ENCODE data around the gene MON2. TPM values are rescaled to one million over a fixed set of nuclear protein-coding genes. Genes with fewer than 3 reads are reported as not detected.
A peak's percentile ranks its signal among the peaks of the same experiment; 100 is the strongest.
"Not testable (repeated sequence)": the region's sequence is repeated elsewhere in the genome, so short reads cannot be mapped to it uniquely, and the experiment has no call there.

The MON2 gene, protein sequence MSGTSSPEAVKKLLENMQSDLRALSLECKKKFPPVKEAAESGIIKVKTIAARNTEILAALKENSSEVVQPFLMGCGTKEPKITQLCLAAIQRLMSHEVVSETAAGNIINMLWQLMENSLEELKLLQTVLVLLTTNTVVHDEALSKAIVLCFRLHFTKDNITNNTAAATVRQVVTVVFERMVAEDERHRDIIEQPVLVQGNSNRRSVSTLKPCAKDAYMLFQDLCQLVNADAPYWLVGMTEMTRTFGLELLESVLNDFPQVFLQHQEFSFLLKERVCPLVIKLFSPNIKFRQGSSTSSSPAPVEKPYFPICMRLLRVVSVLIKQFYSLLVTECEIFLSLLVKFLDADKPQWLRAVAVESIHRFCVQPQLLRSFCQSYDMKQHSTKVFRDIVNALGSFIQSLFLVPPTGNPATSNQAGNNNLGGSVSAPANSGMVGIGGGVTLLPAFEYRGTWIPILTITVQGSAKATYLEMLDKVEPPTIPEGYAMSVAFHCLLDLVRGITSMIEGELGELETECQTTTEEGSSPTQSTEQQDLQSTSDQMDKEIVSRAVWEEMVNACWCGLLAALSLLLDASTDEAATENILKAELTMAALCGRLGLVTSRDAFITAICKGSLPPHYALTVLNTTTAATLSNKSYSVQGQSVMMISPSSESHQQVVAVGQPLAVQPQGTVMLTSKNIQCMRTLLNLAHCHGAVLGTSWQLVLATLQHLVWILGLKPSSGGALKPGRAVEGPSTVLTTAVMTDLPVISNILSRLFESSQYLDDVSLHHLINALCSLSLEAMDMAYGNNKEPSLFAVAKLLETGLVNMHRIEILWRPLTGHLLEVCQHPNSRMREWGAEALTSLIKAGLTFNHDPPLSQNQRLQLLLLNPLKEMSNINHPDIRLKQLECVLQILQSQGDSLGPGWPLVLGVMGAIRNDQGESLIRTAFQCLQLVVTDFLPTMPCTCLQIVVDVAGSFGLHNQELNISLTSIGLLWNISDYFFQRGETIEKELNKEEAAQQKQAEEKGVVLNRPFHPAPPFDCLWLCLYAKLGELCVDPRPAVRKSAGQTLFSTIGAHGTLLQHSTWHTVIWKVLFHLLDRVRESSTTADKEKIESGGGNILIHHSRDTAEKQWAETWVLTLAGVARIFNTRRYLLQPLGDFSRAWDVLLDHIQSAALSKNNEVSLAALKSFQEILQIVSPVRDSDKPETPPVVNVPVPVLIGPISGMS (N-terminal part only)
- 10.1 and 14.0 TPM in 2 replicates for total RNA-seq (2014; rRNA removed; shearing (Covaris generic))

DNA sequence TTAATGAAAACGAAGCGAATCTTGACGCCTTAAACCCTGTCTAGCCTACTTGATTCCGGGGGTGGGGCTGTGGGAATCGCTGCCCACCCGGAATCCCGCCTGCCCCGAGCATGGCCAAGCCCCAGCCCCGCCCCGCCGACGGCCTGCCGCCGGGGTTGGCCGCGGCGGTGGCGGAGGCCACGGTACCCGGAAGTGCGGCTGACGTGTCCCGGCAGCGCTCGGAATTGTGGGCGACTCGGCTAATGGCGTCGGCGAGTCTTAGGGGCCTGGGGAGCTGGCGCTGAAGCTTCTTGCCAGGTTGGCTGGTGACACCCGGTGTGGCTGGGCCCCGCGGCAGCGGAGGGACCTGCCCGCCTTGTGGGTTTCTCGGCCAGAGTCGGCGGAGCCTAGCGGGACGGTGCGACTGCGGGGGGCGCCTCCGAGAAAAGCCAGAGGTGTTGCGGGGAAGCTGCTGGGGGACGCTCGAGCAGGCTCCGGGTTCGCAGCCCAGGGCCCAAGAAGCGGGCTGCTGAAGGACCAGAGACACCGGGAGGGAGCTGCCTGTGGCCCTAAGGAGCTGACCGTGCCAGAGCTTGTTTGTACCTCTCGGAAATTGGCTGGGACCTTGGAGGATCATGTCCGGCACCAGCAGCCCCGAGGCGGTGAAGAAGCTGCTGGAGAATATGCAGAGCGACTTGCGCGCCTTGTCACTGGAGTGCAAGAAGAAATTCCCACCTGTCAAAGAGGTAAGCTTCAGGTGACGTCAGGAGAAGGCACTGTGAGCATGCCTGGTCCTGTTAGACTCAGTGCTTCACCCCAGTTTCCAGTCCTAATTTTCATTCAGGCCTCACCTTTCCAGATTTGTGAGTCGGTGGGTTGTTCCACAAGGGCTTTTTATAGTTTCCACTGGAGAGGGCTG lies at the start of gene MON2:
MON2 (plus strand) TSS at position 233 of the 898 bp plus-strand sequence; CDS start at position 615, 382 bp downstream.
- DNase-seq (ENCODE audit: low spot score): peak; percentile 79

DNA sequence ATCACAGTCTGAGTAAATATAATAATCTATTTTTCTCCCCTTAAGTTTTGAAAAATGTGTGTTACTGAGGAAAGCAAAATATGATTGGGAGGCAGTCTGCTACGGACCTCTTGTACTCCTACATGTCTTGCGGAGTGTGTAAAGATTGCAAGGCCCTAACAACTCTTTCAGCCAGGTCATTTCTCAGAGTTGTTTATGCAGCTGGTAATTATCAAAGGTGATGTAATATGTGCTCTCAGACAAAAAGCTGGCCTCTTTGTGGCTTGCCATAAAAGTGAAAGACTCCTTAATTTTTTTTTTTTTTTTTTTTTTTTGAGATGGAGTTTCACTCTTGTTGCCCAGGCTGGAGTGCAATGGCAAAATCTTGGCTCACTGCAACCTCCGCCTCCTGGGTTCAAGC lies 40.5 kb upstream of the MON2 start:
- DNase-seq (ENCODE audit: low spot score): peak; percentile 40

DNA sequence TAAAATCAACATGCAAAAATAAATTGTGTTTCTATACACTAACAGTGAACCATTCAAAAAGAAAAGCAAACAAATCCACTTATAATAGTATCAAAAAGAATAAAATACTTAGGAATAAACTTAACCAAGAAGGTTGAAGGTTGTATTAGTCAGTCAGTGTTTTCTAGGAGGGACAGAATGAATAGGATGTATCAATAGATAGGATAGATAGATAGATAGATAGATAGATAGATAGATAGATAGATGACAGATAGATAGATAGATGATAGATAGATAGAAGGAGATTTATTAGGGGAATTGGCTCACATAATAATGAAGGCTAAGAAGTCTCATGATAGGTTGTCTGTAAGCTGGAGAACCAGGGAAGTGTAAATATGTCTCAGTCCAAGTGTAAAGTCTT lies 37.2 kb upstream of the MON2 start:
- DNase-seq (ENCODE audit: low spot score): no peak

DNA sequence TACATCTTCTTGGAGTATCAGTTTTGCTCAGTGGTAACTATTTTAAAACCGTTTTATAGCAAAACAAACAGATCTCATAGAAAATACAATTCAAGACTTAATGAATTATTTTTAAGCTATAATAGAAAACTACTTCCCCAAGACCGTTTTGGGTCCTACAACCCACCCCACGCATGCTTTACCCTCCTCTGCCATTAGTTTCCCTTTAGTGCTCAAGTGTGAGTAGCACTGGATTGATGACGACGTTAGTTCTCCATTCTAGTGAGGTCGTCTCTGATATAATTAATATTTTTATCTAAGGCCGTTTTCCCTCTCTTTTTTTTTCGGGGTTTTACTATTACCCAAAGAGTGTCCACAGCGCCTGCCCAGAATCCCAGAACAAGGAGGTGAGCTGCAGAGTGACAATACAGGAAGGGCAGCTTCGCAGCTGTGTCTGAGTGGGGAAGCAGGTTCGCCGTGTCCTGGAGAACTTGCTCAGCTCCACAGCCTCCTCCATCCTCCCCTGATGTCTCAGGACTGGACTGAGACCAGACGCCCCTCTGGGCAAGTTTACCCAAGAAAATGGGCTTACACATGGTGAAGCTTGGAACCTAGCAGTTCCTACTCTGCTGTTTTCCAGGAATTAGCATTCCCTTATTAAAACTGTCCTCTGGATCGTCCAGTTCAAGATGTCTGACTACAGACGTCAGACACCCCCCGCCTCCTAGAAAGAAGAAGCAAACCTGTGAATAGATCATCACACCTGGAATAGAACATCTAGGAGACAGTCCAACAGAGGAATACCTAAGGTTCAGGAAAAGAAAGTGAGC lies 31.9 kb upstream of the MON2 start:
- no peak for DNase-seq (ENCODE audit: low spot score)

DNA sequence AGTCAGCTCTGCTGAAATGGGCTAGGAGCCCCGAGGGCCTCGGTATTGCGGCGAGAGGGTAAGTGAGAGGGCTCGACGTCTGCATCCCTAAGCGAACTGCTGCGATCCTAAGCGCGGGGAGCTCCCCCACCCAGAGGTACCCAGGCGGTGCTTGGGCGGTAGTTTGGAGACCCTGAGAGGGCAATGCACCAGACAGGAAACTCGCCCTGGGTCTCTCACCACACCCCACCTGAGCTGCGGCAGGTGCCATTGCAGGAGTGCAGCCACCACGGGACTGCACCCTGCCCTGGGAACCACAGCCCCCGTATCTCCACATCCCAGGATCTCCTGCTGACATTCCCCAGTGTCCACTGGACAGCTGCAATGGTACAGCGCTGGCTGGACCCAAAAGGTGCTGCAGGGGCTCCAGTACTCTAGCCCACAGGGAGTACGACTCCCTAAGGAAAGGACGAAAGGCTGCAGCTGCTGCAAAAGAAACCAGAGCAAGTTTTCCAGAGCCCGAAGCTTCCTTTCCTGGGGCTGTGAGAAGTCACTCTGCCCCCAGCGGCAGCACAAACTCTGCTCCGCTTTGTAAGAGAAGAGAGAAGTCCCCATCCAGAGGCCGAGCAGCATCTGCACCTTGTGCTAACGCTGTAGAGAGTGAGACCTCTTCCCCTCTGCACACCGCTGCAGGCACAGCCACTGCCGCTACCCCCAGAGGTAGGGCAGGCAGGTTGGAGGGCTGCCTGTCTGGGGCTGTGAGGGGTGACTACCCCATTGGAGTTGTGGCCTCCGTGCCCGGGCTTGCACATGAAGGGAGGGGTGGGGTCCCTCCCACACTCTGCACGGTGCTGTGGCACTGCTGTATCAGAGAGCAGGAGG lies 31.1 kb upstream of the MON2 start:
- DNase-seq (ENCODE audit: low spot score): peak; percentile 11

DNA sequence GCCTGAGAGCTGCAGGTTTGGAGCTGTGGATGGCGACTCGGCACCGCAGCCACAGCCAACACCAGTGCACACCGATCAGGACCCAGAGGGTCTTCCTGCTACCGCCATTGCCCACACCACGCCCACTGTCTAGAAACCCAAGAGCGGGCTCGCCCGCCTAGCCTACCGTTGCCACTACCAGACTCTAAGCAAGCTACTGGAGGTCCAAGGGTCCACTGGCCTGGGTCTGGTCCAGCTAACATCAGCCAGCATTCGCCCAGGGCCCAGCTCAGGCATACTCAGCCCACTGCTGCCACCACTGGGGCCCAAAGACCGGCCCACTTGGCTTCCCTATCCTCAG lies 30.5 kb upstream of the MON2 start:
- DNase-seq (ENCODE audit: low spot score): no peak

DNA sequence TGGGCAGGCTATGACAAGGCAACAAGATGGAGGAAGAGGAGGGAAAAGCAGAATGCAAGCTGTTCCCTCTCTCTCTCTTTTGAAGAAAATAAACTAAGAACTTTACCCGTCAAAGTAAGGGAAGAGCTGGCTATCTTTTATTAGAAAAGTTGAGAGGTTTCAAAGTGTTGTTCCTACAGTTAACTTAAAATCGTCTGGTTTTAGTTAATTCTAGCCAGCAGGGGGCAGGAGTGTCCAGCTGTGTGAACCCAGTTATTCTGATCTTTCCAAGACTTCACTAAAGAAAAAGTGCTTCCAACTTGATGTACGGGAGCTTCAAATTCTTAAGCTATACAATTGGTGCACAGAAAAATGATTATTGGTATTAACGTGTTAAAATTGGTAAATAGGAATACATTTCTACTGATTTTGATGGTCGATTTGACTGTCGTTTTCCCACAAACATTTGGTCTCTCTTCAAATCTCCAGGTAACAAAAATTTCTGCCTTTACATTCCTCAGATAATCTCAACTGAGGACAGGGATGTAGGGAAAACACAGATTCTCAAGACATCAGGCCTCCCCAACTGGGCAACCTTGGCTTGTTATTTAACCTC lies 28.4 kb upstream of the MON2 start:
- peak; percentile 34 for DNase-seq (ENCODE audit: low spot score)

DNA sequence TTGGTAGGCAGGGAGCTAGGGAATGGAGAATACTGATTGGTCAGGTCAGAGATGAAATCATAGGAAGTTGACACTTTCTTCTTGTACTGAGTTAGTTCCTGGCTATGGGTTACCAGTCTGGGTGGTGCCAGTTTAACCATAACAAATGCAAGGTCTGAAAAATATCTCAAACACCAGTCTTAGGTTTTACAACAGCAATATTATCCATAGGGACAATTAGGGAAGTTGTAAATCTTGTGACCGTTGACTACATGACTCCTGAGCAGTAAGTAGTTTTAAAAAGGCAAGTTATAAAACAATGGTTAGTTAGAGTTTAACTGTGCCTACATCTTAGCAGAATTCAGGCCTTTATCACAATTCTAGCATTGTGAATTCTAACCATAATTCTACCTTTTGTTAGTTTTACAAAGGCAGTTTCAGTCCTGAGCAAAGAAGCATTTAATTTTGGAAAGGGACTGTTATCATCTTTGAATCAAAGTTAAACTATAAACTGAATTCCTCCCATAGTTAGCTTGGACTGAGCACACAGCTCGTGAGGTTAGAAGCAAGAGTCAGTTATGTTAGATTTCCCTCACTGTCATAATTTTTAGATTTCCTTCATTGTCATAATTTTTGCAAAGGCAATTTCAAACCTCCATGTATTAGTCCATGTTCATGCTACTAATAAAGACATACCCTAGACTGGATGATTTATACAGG lies 19.7 kb upstream of the MON2 start:
- DNase-seq (ENCODE audit: low spot score): no peak

DNA sequence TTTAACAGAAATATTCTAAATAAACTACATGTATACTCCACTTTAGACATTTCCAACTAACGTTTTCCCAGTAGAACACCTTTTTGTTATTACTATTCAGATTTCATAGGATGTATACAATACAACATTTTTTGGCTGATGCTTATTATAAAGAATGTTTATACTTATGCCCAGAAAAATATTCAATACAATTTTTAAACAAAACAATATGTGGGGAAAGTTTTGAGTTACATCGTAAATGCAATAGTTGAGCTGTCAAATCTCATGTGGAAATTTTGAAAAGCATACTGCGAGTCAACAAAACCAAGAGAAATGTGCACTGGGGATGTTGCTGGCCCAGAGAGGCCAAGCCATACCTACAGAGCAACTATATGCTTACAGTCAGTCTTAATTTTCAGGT lies 18.2 kb upstream of the MON2 start:
- no peak for DNase-seq (ENCODE audit: low spot score)

DNA sequence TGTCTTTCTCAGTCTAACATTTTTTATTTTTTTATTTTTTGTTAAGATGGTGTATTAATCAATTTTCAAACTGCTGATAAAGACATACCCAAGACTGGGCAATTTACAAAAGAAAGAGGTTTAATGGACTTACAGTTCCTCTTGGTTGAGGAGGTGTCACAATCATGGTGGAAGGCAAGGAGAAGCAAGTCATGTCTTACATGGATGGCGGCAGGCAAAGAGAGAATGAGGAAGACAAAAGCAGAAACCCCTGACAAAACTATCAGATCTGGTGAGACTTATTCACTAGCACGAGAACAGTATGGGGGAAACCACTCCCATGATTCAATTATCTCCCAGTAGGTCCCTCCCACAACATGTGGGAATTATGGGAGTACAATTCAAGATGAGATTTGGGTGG lies 11.2 kb upstream of the MON2 start:
- DNase-seq (ENCODE audit: low spot score): not testable (repeated sequence)

DNA sequence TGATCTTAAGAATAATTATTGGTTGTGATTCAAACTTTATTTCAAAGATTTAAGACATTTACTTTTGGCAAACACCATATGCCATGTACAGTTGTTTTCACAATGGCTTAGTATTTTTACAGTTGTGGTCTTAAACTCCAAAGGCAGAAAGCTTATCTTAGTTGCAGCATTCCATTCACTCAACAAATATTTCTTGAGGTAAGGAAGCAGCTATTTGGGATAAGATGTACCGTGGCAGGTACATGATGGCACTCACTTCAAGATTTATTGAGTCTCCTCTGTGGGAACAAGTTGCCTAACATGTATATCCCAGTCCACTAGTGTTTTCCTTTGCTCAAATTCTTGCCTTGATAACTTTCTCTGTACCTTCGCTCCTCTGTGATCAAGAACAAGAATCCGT lies 8.0 kb upstream of the MON2 start:
- no peak for DNase-seq (ENCODE audit: low spot score)

DNA sequence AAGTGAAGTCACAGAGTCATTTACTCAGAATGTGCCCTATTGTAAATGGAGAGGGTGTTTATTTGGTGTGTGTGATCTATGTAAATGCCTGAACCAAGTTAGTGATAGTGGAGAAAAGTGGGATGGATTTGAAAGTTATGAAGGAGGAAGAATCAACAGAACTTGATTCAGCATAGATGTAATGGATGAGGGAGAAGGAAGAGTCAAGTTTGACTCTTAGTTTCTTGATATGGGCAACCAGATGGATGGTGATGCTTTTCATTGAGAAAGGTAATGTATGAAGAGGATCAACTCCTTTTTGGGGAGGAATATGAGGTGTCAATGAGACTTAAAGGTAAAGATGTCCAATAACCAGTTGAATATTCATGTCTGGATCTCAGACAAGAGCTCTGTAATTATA lies 6.7 kb upstream of the MON2 start:
- no peak for DNase-seq (ENCODE audit: low spot score)

DNA sequence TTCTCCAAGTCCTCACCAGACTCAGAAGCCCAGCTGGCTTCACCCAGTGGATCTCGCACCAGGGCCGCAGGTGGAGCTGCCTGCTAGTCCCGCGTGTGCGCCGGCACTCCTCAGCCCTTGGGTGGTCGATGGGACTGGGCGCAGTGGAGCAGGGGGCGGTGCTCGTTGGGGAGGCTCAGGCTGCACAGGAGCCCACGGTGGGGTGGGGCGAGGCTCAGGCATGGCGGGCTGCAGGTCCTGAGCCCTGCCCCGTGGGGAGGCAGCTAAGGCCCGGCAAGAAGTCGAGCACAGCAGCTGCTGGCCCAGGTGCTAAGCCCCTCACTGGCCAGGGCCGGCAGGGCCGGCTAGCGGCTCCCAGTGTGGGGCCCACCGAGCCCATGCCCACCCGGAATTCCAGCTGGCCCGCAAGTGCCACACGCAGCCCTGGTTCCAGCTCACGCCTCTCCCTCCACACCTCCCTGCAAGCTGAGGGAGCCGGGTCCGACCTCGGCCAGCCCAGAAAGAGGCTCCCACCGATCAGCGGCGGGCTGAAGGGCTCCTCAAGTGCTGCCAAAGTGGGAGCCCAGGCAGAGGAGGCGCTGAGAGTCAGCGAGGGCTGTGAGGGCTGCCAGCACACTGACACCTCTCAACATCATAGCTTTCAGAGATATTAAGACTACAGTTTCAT lies 5.3 kb upstream of the MON2 start:
- not testable (repeated sequence) for DNase-seq (ENCODE audit: low spot score)

DNA sequence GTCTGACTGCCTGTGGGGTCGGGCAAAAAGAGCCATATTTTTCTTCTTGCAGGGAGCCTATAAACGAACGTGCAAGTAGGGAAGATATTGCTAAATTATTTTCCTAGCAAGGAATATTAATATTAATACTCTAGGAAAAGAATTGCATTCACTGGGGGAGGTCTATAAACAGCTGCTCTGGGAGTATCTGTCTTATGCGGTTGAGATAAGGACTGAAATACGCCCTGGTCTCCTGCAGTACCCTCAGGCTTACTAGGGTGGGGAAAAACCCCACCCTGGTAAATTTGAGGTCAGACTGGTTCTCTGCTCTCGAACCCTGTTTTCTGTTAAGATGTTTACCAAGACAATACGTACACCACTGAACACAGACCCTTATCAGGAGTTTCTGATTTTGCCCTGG lies 3.4 kb upstream of the MON2 start:
- not testable (repeated sequence) for DNase-seq (ENCODE audit: low spot score)

DNA sequence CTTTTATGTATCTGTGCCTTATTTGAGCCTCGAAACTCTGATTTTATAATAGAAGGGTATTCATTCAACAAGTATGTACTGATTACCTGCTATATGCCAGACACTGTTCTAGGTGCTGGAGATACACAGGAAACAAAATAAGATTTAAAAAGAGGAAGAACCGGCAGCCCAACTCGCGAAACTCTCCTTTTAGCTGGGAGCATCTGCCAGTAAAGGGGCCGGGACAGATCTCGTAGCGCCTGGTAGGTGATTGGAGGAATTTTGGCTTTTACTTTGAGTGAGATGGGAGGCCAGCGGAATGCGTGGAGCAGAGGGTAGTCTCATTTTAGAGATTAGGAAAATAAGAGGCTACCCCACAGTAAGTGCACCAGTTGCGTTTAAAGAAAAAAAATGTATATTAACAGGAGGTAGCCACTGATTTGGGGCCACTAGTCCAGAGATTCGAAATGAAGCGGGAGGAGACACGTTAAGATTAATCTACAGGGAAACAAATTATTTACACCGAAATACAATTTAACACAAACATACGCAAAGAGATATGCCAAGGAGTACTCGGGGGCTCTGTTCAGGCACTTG lies 520 bp upstream of the MON2 start:
- DNase-seq (ENCODE audit: low spot score): no peak

DNA sequence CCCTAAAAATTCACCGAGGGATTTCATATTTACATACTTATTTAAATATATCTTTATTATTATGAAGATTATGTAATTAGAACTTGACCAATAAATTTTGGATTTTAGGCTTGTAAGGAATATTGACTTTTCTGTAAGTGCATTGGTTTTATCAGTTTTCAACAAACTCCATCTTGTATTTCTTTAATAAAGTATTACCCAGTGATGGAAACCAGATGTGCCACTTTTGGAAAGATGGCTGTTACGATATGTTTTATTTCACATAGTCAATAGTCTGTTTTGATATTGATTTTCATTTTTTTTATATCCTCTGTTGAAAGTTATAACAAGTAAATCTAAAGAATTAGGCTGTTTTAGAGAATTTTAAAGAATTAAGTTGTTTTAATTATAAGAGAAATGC lies 1.8 kb downstream of the MON2 start:
- no peak for DNase-seq (ENCODE audit: low spot score)

DNA sequence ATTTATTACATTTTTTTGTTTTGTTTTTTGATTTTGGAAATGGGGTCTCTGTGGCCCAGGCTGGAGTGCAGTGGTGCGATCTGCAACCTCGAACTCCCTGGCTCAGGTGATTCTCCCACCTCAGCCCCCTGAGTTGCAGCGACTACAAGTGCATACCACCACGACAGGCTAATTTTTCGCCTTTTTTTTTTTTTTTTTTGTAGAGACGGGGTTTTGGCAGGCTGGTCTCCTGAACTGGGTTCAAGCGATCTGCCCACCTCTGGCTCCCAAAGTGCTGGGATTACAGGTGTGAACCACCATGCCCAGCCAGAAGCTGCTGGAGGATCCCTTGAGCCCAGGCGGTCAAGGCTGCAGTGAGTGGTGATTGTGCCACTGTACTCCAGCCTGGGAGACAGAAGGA lies 2.3 kb downstream of the MON2 start:
- DNase-seq (ENCODE audit: low spot score): no peak
